GM23338 (cell line): Measurements from ENCODE around the gene NSD2. TPM values are rescaled to one million over a fixed set of nuclear protein-coding genes. Genes with fewer than 3 reads are reported as not detected.

Experiments
- ATAC-seq: fragments of 200-7000 bp; cut with Tn5 transposase; 3 replicates; pipeline ENCODE4 v1.9.1; 2020
- DNase-seq: peaks from one replicate; pipeline ENCODE4 v3.0.0-alpha.2; 2015; ENCODE audit warnings: low spot score
- H2AFZ ChIP-seq: fragments of 200-600 bp; sonication (generic); 2 replicates; pipeline ENCODE4 v1.8.0; 2016; ENCODE audit warnings: antibody characterized with exemption, mild to moderate bottlenecking, moderate library complexity
- H3F3A ChIP-seq: fragments of 200-600 bp; sonication (generic); replicated peaks from 2 replicates; pipeline ENCODE4 v1.8.0; 2017; ENCODE audit warnings: antibody characterized with exemption, mixed run types, low read depth
- H3K27ac ChIP-seq: fragments of 200-600 bp; sonication (generic); 2 replicates; pipeline ENCODE4 v1.6.1; 2016; ENCODE audit warnings: low read depth
- H3K27me3 ChIP-seq: fragments of 200-600 bp; sonication (generic); 2 replicates; pipeline ENCODE4 v1.8.0; 2016; ENCODE audit warnings: mild to moderate bottlenecking, mixed run types, moderate library complexity; ENCODE audit not compliant: insufficient read depth
- H3K36me3 ChIP-seq: fragments of 200-600 bp; sonication (generic); 2 replicates; pipeline ENCODE4 v1.8.0; 2016; ENCODE audit warnings: mild to moderate bottlenecking; ENCODE audit not compliant: insufficient read depth
- H3K4me1 ChIP-seq: fragments of 200-600 bp; sonication (generic); 2 replicates; pipeline ENCODE4 v1.8.0; 2016; ENCODE audit warnings: mild to moderate bottlenecking, moderate library complexity; ENCODE audit not compliant: insufficient read depth
- H3K4me2 ChIP-seq: fragments of 200-600 bp; sonication (generic); 2 replicates; pipeline ENCODE4 v1.7.1; 2017; ENCODE audit warnings: mixed run types
- H3K4me3 ChIP-seq: fragments of 200-600 bp; sonication (generic); 2 replicates; pipeline ENCODE4 v1.6.1; 2016; ENCODE audit warnings: mixed run types
- H3K79me2 ChIP-seq: fragments of 200-600 bp; sonication (generic); replicated peaks from 2 replicates; pipeline ENCODE4 v1.8.0; 2017; ENCODE audit warnings: mild to moderate bottlenecking; ENCODE audit not compliant: insufficient read depth
- H3K9me2 ChIP-seq: fragments of 200-600 bp; sonication (generic); 2 replicates; pipeline ENCODE4 v1.8.0; 2017; ENCODE audit not compliant: insufficient read depth
- H4K20me1 ChIP-seq: fragments of 200-600 bp; sonication (generic); replicated peaks from 2 replicates; pipeline ENCODE4 v1.8.0; 2017; ENCODE audit warnings: mild to moderate bottlenecking; ENCODE audit not compliant: insufficient read depth
- H3K27ac Mint-ChIP-seq: 2 replicates; pipeline ENCODE4 v1.8.0; 2020; ENCODE audit warnings: inconsistent platforms, mild to moderate bottlenecking, moderate library complexity, mixed read lengths
- H3K27me3 Mint-ChIP-seq: 3 replicates; pipeline ENCODE4 v1.8.0; 2022; ENCODE audit warnings: low read depth, mild to moderate bottlenecking, moderate library complexity, mixed read lengths, inconsistent platforms; ENCODE audit not compliant: insufficient read depth, poor library complexity
- H3K36me3 Mint-ChIP-seq: 3 replicates; pipeline ENCODE4 v1.8.0; 2021; ENCODE audit warnings: low read depth, mild to moderate bottlenecking, inconsistent platforms, moderate library complexity, mixed read lengths
- H3K4me1 Mint-ChIP-seq: 3 replicates; pipeline ENCODE4 v1.8.0; 2020; ENCODE audit warnings: mild to moderate bottlenecking, inconsistent platforms, mixed read lengths
- H3K4me3 Mint-ChIP-seq: 3 replicates; pipeline ENCODE4 v1.8.0; 2021; ENCODE audit warnings: moderate library complexity, mild to moderate bottlenecking, inconsistent platforms, mixed read lengths
- H3K9me3 Mint-ChIP-seq: 3 replicates; pipeline ENCODE4 v1.8.0; 2020; ENCODE audit warnings: moderate library complexity, mild to moderate bottlenecking, inconsistent platforms, mixed read lengths
- CREB1 ChIP-seq: fragments of 250-450 bp; sonication (Bioruptor Pico); IDR thresholded peaks from 2 replicates; pipeline ENCODE4 v1.5.0; 2020; ENCODE audit warnings: low read depth, mild to moderate bottlenecking, moderate library complexity
- EZH2 ChIP-seq: fragments of 200-600 bp; sonication (generic); IDR thresholded peaks from one replicate; pipeline ENCODE4 v1.8.0; 2017; ENCODE audit warnings: antibody characterized with exemption, mild to moderate bottlenecking, low read depth; ENCODE audit not compliant: unreplicated experiment
- EZH2phosphoT487 ChIP-seq: fragments of 200-600 bp; sonication (generic); IDR thresholded peaks from one replicate; pipeline ENCODE4 v1.8.1; 2018; ENCODE audit warnings: antibody characterized with exemption; ENCODE audit not compliant: unreplicated experiment
- JUNB ChIP-seq: IDR thresholded peaks from one replicate; pipeline ENCODE4 v1.6.1; 2016; ENCODE audit warnings: antibody characterized with exemption; ENCODE audit not compliant: unreplicated experiment
- NANOG ChIP-seq: IDR thresholded peaks from 2 replicates; pipeline ENCODE4 v1.6.1; 2016; ENCODE audit warnings: antibody characterized with exemption, borderline replicate concordance
- POLR2AphosphoS5 ChIP-seq: IDR thresholded peaks from 2 replicates; pipeline ENCODE4 v1.6.1; 2016; ENCODE audit warnings: antibody characterized with exemption, low read depth
- STAT1 ChIP-seq: IDR thresholded peaks from one replicate; pipeline ENCODE4 v1.6.1; 2016; ENCODE audit warnings: antibody characterized with exemption; ENCODE audit not compliant: unreplicated experiment
- ZNF114 ChIP-seq: fragments of 250-450 bp; sonication (Bioruptor Pico); IDR thresholded peaks from 2 replicates; pipeline ENCODE4 v1.5.0; 2020; ENCODE audit warnings: mild to moderate bottlenecking, moderate library complexity
- ZNF331 ChIP-seq: fragments of 250-450 bp; sonication (Bioruptor Pico); IDR thresholded peaks from 2 replicates; pipeline ENCODE4 v1.5.0; 2020; ENCODE audit warnings: low read depth, mild to moderate bottlenecking, moderate library complexity
- polyA plus RNA-seq: library from polyadenylated mRNA; unstranded; fragments of >200 nt; fragmentation: Nextera tagmentation; extraction: Ambion mirVana; gene quantifications from 2 replicates; pipeline ENCODE4 v1.2.1, GENCODE V29; 2016
- total RNA-seq: library from RNA; depleted of rRNA; stranded (reverse); fragments of >200 nt; shearing (Covaris generic); gene quantifications from 2 replicates; pipeline ENCODE4 v1.2.3, GENCODE V29; 2014
- TF ChIP-seq, protein P1 (sequence below): fragments of 250-450 bp; sonication (Bioruptor Pico); IDR thresholded peaks from 2 replicates; pipeline ENCODE4 v1.5.0; 2020; ENCODE audit warnings: mild to moderate bottlenecking, moderate library complexity
- TF ChIP-seq, protein P2 (sequence below), 2 experiments: fragments of 200-600 bp in 1 of 2; sonication (generic) in 1 of 2; conservative IDR thresholded peaks; 2 replicates each; pipeline versions ENCODE4 v1.5.1 to v1.6.1; 2016 to 2017; ENCODE audit warnings: antibody characterized with exemption in 2 of 2, low read depth in 2 of 2, mild to moderate bottlenecking in 2 of 2, moderate library complexity in 1 of 2
- TF ChIP-seq, protein P3 (sequence below): IDR thresholded peaks from one replicate; pipeline ENCODE4 v1.6.1; 2018; ENCODE audit warnings: antibody characterized with exemption; ENCODE audit not compliant: unreplicated experiment
- TF ChIP-seq, protein P4 (sequence below): IDR thresholded peaks from 2 replicates; pipeline ENCODE4 v1.6.1; 2016; ENCODE audit warnings: antibody characterized with exemption

Gene NSD2
- total and polyA plus RNA-seq, 2 experiments from 2014 or later = 33.5 to 84.4 TPM

DNA sequence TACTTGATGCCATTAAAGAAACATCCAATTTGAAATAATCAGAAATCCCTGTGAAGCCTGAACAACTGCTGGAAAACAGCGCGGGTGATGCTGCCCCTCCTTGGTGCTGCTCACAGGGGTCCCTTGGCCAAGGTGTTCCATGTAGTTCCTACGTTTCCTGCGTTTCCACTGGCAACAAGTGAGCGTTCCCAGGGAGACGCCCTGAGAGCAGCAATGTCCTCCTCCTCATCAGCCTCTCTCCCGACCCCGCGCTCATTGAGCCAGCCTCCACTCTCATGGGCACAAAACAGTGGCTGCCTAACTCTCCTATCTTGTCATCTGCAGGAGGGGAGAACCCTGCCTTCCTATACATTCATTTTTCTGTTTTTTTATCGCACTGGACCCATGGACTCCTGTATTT lies 34.1 kb upstream of the NSD2 start:
- Histone ChIP-seq H3K27ac (no peak overlapping the region), H3K36me3 (peaks cover 20% of the 10 kb centered on the region), H3K27me3 (no peaks in the 10 kb centered on the region), H2AFZ (no peak overlapping the region), H3K9me2 (no peaks in the 10 kb centered on the region), H3K4me2 (no peak overlapping the region), H4K20me1 (no peaks in the 10 kb centered on the region; the same call in none of the 2 replicates), H3K4me3 (no peak overlapping the region), H3K4me1 (no peaks in the 10 kb centered on the region), H3F3A (no peaks in the 10 kb centered on the region), H3K79me2 (no peaks in the 10 kb centered on the region)
- no peaks in the 10 kb centered on the region for H3K4me1 Mint-ChIP-seq
- no peaks in the 10 kb centered on the region for H3K9me3 Mint-ChIP-seq
- no peak overlapping the region for H3K27ac Mint-ChIP-seq
- no peak overlapping the region for H3K4me3 Mint-ChIP-seq
- DNase-seq (no peak), ATAC-seq (no peak)
- peaks cover 7% of the 10 kb centered on the region for H3K27me3 Mint-ChIP-seq
- peaks cover 45% of the 10 kb centered on the region for H3K36me3 Mint-ChIP-seq
- TF ChIP-seq POLR2AphosphoS5 = no peak
- TF ChIP-seq, protein P1, sequence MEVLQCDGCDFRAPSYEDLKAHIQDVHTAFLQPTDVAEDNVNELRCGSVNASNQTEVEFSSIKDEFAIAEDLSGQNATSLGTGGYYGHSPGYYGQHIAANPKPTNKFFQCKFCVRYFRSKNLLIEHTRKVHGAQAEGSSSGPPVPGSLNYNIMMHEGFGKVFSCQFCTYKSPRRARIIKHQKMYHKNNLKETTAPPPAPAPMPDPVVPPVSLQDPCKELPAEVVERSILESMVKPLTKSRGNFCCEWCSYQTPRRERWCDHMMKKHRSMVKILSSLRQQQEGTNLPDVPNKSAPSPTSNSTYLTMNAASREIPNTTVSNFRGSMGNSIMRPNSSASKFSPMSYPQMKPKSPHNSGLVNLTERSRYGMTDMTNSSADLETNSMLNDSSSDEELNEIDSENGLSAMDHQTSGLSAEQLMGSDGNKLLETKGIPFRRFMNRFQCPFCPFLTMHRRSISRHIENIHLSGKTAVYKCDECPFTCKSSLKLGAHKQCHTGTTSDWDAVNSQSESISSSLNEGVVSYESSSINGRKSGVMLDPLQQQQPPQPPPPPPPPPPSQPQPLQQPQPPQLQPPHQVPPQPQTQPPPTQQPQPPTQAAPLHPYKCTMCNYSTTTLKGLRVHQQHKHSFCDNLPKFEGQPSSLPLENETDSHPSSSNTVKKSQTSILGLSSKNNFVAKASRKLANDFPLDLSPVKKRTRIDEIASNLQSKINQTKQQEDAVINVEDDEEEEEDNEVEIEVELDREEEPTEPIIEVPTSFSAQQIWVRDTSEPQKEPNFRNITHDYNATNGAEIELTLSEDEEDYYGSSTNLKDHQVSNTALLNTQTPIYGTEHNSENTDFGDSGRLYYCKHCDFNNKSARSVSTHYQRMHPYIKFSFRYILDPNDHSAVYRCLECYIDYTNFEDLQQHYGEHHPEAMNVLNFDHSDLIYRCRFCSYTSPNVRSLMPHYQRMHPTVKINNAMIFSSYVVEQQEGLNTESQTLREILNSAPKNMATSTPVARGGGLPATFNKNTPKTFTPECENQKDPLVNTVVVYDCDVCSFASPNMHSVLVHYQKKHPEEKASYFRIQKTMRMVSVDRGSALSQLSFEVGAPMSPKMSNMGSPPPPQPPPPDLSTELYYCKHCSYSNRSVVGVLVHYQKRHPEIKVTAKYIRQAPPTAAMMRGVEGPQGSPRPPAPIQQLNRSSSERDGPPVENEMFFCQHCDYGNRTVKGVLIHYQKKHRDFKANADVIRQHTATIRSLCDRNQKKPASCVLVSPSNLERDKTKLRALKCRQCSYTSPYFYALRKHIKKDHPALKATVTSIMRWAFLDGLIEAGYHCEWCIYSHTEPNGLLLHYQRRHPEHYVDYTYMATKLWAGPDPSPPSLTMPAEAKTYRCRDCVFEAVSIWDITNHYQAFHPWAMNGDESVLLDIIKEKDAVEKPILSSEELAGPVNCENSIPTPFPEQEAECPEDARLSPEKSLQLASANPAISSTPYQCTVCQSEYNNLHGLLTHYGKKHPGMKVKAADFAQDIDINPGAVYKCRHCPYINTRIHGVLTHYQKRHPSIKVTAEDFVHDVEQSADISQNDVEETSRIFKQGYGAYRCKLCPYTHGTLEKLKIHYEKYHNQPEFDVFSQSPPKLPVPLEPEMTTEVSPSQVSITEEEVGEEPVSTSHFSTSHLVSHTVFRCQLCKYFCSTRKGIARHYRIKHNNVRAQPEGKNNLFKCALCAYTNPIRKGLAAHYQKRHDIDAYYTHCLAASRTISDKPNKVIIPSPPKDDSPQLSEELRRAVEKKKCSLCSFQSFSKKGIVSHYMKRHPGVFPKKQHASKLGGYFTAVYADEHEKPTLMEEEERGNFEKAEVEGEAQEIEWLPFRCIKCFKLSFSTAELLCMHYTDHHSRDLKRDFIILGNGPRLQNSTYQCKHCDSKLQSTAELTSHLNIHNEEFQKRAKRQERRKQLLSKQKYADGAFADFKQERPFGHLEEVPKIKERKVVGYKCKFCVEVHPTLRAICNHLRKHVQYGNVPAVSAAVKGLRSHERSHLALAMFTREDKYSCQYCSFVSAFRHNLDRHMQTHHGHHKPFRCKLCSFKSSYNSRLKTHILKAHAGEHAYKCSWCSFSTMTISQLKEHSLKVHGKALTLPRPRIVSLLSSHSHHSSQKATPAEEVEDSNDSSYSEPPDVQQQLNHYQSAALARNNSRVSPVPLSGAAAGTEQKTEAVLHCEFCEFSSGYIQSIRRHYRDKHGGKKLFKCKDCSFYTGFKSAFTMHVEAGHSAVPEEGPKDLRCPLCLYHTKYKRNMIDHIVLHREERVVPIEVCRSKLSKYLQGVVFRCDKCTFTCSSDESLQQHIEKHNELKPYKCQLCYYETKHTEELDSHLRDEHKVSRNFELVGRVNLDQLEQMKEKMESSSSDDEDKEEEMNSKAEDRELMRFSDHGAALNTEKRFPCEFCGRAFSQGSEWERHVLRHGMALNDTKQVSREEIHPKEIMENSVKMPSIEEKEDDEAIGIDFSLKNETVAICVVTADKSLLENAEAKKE (CRISPR knock-in tag) = no peak
- TF ChIP-seq, protein P2, sequence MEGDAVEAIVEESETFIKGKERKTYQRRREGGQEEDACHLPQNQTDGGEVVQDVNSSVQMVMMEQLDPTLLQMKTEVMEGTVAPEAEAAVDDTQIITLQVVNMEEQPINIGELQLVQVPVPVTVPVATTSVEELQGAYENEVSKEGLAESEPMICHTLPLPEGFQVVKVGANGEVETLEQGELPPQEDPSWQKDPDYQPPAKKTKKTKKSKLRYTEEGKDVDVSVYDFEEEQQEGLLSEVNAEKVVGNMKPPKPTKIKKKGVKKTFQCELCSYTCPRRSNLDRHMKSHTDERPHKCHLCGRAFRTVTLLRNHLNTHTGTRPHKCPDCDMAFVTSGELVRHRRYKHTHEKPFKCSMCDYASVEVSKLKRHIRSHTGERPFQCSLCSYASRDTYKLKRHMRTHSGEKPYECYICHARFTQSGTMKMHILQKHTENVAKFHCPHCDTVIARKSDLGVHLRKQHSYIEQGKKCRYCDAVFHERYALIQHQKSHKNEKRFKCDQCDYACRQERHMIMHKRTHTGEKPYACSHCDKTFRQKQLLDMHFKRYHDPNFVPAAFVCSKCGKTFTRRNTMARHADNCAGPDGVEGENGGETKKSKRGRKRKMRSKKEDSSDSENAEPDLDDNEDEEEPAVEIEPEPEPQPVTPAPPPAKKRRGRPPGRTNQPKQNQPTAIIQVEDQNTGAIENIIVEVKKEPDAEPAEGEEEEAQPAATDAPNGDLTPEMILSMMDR (conservative IDR thresholded peaks at IDR 0.05; ENCODE audit: low read depth in 2 of 2) = no peak
- TF ChIP-seq ZNF114 (CRISPR knock-in tag) = no peak
- no peak for TF ChIP-seq CREB1 (CRISPR knock-in tag)
- TF ChIP-seq, protein P3, sequence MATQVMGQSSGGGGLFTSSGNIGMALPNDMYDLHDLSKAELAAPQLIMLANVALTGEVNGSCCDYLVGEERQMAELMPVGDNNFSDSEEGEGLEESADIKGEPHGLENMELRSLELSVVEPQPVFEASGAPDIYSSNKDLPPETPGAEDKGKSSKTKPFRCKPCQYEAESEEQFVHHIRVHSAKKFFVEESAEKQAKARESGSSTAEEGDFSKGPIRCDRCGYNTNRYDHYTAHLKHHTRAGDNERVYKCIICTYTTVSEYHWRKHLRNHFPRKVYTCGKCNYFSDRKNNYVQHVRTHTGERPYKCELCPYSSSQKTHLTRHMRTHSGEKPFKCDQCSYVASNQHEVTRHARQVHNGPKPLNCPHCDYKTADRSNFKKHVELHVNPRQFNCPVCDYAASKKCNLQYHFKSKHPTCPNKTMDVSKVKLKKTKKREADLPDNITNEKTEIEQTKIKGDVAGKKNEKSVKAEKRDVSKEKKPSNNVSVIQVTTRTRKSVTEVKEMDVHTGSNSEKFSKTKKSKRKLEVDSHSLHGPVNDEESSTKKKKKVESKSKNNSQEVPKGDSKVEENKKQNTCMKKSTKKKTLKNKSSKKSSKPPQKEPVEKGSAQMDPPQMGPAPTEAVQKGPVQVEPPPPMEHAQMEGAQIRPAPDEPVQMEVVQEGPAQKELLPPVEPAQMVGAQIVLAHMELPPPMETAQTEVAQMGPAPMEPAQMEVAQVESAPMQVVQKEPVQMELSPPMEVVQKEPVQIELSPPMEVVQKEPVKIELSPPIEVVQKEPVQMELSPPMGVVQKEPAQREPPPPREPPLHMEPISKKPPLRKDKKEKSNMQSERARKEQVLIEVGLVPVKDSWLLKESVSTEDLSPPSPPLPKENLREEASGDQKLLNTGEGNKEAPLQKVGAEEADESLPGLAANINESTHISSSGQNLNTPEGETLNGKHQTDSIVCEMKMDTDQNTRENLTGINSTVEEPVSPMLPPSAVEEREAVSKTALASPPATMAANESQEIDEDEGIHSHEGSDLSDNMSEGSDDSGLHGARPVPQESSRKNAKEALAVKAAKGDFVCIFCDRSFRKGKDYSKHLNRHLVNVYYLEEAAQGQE = no peak
- TF ChIP-seq, protein P4, sequence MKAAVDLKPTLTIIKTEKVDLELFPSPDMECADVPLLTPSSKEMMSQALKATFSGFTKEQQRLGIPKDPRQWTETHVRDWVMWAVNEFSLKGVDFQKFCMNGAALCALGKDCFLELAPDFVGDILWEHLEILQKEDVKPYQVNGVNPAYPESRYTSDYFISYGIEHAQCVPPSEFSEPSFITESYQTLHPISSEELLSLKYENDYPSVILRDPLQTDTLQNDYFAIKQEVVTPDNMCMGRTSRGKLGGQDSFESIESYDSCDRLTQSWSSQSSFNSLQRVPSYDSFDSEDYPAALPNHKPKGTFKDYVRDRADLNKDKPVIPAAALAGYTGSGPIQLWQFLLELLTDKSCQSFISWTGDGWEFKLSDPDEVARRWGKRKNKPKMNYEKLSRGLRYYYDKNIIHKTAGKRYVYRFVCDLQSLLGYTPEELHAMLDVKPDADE = no peak
- TF ChIP-seq EZH2 = no peak
- TF ChIP-seq STAT1 = no peak
- TF ChIP-seq ZNF331 = no peak
- no peak for TF ChIP-seq JUNB
- TF ChIP-seq EZH2phosphoT487 = no peak
- no peak for TF ChIP-seq NANOG
